ENCODE data around the gene RBM33. TPM values are rescaled to one million over a fixed set of nuclear protein-coding genes. Genes with fewer than 3 reads are reported as not detected.

RBM33 gene
- total and polyA plus RNA-seq, 2 of the 4 experiments (the other 2 are of a cell fraction): 7.3 to 10.8 TPM

GRCh38 chr7:155738104-155738503, 93.6 kb downstream of the RBM33 start:
- no peak overlapping the region for H3K4me3 ChIP-seq (ENCODE audit: insufficient read depth, low read depth, low read length)
- 80% methylated on average over 1 of the region's 10 CpGs; no CpG with 5 or more reads in 1 of the 2 experiments for WGBS, 2 experiments (ENCODE audit: extremely low coverage in 2 of 2, insufficient read length in 1 of 2)
- intact Hi-C loops (cut with micrococcal nuclease): loop anchor here (1.0 to 2.0 kb wide), 2 partner anchors 93 to 140 kb away; partner anchors contain the start of gene RBM33
- no peak overlapping the region for H3K27ac ChIP-seq (ENCODE audit: insufficient read depth, low read length)
- H3K18ac ChIP-seq (ENCODE audit: low read depth, low read length): no peak overlapping the region
- H2BK5ac ChIP-seq (ENCODE audit: low read depth, low read length, poor library complexity, severe bottlenecking): no peak overlapping the region
- H3K9me1 ChIP-seq (ENCODE audit: insufficient read depth, low read length): peaks cover 3% of the 10 kb centered on the region; the same call in 1 of the 2 replicates
- no peak overlapping the region for H2BK20ac ChIP-seq (ENCODE audit: low read depth, low read length)
- peaks cover 31% of the 10 kb centered on the region for H3K36me3 ChIP-seq (ENCODE audit: control insufficient read depth, insufficient read depth, low read length)
- H3K23ac ChIP-seq (ENCODE audit: low read depth, low read length): no peak overlapping the region
- no peak overlapping the region for H4K8ac ChIP-seq (ENCODE audit: low read depth in 2 of 2, low read length in 2 of 2)
- no peak overlapping the region for H2AFZ ChIP-seq (replicated peaks; ENCODE audit: low read length, poor library complexity)
- H3K56ac ChIP-seq (ENCODE audit: extremely low read depth, insufficient read depth, low read length): no peak overlapping the region
- in situ Hi-C loops (cut with MboI; ENCODE audit: low sequenced_read_pairs): no loop called here
- H3K4me1 ChIP-seq (ENCODE audit: control insufficient read depth, insufficient read depth, low read length): no peaks in the 10 kb centered on the region
- H4K20me1 ChIP-seq (ENCODE audit: insufficient read depth, low read length): 0 out of 2 replicates have a peak, but pooled peaks cover 18% of the 10 kb centered on the region
- DNase-seq (no peak), ATAC-seq (ENCODE audit: low read depth) (no peak)
- H3K14ac ChIP-seq (replicated peaks; ENCODE audit: low read depth, low read length): no peak overlapping the region
- dilution Hi-C loops (cut with HindIII; ENCODE audit: low sequenced_read_pairs, unreplicated experiment): no loop called here
- ChIA-PET CTCF (interaction anchor here (0.6 to 2.7 kb wide), 2 partner anchors 29 to 140 kb away, joined by 3 to 13 read pairs; no protein-coding TSS in a partner anchor), POLR2A (ENCODE audit: unreplicated experiment) (no interaction called here)
- H3K4ac ChIP-seq (ENCODE audit: low read depth, low read length): no peak overlapping the region
- H3K9me3 ChIP-seq (ENCODE audit: control insufficient read depth, insufficient read depth, low read length): no peaks in the 10 kb centered on the region
- H3K9ac ChIP-seq (ENCODE audit: low read depth, low read length): no peak overlapping the region
- H3K27me3 ChIP-seq (ENCODE audit: control insufficient read depth, insufficient read depth, low read length): no peaks in the 10 kb centered on the region
- TF ChIP-seq POLR2A (IDR thresholded peaks at IDR 0.05; ENCODE audit: low read depth, low read length) (no peak), CHD1 (IDR thresholded peaks at IDR 0.05; ENCODE audit: low read depth, low read length) (no peak)
- no peak overlapping the region for H4K91ac ChIP-seq (ENCODE audit: insufficient read depth, low read depth, low read length)
- H2BK120ac ChIP-seq (ENCODE audit: low read depth, low read length): no peak overlapping the region
- H2AK9ac ChIP-seq (replicated peaks; ENCODE audit: low read depth, low read length, poor library complexity): no peak overlapping the region
- H4K5ac ChIP-seq (ENCODE audit: low read depth, low read length): no peak overlapping the region
- peaks cover 10 to 19% of the 10 kb centered on the region in 2 experiments for H3K79me1 ChIP-seq (ENCODE audit: low read depth in 1 of 2, low read length in 2 of 2)
- H3K4me2 ChIP-seq (ENCODE audit: low read depth, low read length): no peak overlapping the region
- BruUV-seq (replicated peaks): no TSS peak
- H2BK15ac ChIP-seq (ENCODE audit: low read depth, low read length): no peak overlapping the region
- H2AK5ac ChIP-seq (ENCODE audit: low read depth, low read length): no peak overlapping the region
